Gastroesophageal sphincter (tissue), 3 donors: ENCODE results near the gene SCT.

Experiments
- CTCF ChIP-seq, 4 experiments: fragments of 200-600 bp in 2 of 4; fragments of 450-650 bp in 2 of 4; sonication (generic) in 1 of 4; IDR thresholded peaks; one replicate each; pipeline ENCODE4 v1.5.1; 2017 to 2019; ENCODE audit warnings: antibody characterized with exemption in 4 of 4, mild to moderate bottlenecking in 2 of 4, moderate library complexity in 2 of 4
- POLR2A ChIP-seq, 2 donors: fragments of 450-650 bp; IDR thresholded peaks; one replicate each; pipeline ENCODE4 v1.6.1; 2017; ENCODE audit warnings: antibody characterized with exemption in 2 of 2, mild to moderate bottlenecking in 2 of 2, moderate library complexity in 1 of 2

- TF ChIP-seq POLR2A (IDR thresholded peaks at IDR 0.05) = no peak
- no peak for TF ChIP-seq CTCF (IDR thresholded peaks at IDR 0.05)
These were observed 12.9 kb downstream of the SCT start for GRCh38 chr11:614021-614622.
